Spleen (tissue), 7 donors: ENCODE results near the gene RSAD2.

Source experiments
- POLR2A ChIP-seq, 3 donors: fragments of 450-650 bp; IDR thresholded peaks; one replicate each; pipeline ENCODE4 v1.5.1; 2017; ENCODE audit warnings: antibody characterized with exemption in 3 of 3, mild to moderate bottlenecking in 1 of 3
- TF ChIP-seq, protein P1 (sequence below), 11 experiments: fragments of 200-600 bp in 7 of 11; fragments of 450-650 bp in 4 of 11; sonication (generic) in 4 of 11; IDR thresholded peaks in 8 of 11; conservative IDR thresholded peaks in 3 of 11; 1 replicate in 7 of 11; 2 replicates in 4 of 11; pipeline versions ENCODE4 v1.4.0 to v1.8.0; 2016 to 2021; ENCODE audit warnings: antibody characterized with exemption in 11 of 11, inconsistent platforms in 4 of 11, mild to moderate bottlenecking in 1 of 11
- donor health status: DM: no; HTN: no; CAD: no; lungs with moderate emphysema.
- donor health status: DM: no; HTN: no; CAD: no.
- donor health status: DM: no; HTN: no; CAD: no.

DNA sequence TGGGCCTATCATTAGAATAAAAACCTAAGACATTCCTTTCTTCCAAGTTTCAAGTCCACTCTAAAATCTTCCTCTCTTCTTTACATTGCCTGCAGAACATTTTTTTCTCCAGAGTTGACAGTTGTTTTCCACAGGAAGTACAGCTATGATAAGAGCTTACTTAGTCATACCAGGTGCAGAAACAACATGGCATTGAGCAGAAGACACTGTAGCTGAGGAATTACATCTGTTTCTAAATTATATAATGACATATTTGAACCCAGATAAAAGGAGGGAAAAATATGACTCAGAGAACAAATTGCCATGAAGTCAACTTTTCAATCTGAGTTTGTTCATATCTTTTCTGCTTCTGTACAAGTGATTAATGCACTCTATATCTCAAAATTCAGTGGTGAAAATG is 42.1 kb upstream of the RSAD2 start:
- no peak for TF ChIP-seq POLR2A (IDR thresholded peaks at IDR 0.05)
- TF ChIP-seq, protein P1, sequence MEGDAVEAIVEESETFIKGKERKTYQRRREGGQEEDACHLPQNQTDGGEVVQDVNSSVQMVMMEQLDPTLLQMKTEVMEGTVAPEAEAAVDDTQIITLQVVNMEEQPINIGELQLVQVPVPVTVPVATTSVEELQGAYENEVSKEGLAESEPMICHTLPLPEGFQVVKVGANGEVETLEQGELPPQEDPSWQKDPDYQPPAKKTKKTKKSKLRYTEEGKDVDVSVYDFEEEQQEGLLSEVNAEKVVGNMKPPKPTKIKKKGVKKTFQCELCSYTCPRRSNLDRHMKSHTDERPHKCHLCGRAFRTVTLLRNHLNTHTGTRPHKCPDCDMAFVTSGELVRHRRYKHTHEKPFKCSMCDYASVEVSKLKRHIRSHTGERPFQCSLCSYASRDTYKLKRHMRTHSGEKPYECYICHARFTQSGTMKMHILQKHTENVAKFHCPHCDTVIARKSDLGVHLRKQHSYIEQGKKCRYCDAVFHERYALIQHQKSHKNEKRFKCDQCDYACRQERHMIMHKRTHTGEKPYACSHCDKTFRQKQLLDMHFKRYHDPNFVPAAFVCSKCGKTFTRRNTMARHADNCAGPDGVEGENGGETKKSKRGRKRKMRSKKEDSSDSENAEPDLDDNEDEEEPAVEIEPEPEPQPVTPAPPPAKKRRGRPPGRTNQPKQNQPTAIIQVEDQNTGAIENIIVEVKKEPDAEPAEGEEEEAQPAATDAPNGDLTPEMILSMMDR (IDR thresholded peaks at IDR 0.05 in 8 of 11, conservative IDR thresholded peaks at IDR 0.05 in 3 of 11): no peak
